Ramos (cell line): ENCODE measurements around the gene MCF2L2.

Source experiments
- in situ Hi-C: fragments of 300-500 bp; cut with MboI; formaldehyde crosslinking; loops from one replicate; pipeline ENCODE4 v1.14.3; 2022; ENCODE audit warnings: low sequenced_read_pairs; ENCODE audit not compliant: unreplicated experiment

MCF2L2 gene

GRCh38 chr3:183411216-183411922 is 17.1 kb downstream of the MCF2L2 start:
- in situ Hi-C loops, result no loop called here

GRCh38 chr3:183410759-183411158 is 17.7 kb downstream of the MCF2L2 start:
- in situ Hi-C loops, result no loop called here

DNA sequence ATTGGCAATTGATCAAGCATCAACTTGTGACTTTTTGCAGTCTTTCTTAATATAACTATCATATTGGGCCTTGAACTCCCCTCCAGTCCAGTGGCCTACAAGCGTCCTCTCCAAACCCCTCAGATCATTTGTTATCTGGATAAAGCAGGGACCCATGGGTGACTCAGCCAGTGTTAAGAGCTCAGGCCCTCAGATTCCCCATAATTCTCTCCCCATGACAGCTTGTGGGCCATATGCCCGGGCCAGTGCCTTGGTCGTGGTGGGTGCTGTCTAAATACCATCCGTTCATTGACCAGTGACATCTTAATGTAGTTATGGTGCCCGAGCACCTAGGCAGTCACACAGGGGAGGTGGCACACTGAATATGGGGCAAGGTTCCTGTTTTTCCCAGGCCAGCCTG is 18.1 kb downstream of the MCF2L2 start:
- in situ Hi-C loops, result no loop called here

- in situ Hi-C loops, result no loop called here
These were observed 19.2 kb downstream of the MCF2L2 start for GRCh38 chr3:183409219-183409618.

GRCh38 chr3:183401678-183402077 is 26.7 kb downstream of the MCF2L2 start:
- in situ Hi-C loops, result no loop called here

- in situ Hi-C loops, result no loop called here
These were observed 28.1 kb downstream of the MCF2L2 start for GRCh38 chr3:183400352-183400751.

GRCh38 chr3:183396662-183397391 is 31.6 kb downstream of the MCF2L2 start:
- in situ Hi-C loops, result no loop called here

DNA sequence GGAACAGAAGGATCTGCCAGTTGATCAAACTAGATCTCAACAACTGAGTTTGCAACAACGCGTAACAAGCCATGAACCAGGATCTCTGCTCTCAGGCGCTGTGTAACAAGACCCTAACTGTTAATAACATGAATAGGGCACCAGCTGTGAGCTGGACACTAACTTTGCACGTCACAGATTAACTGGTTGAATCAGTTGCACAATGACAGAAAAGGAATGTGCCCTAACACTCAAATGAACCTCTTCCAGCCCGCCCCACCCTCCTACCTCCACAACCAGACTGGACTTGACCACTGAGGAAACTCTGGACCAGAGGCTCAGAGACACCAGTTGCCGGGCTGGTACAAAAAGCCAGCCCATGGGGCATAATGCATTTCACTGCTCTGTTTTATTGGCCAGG is 34.3 kb downstream of the MCF2L2 start:
- in situ Hi-C loops, result no loop called here

DNA sequence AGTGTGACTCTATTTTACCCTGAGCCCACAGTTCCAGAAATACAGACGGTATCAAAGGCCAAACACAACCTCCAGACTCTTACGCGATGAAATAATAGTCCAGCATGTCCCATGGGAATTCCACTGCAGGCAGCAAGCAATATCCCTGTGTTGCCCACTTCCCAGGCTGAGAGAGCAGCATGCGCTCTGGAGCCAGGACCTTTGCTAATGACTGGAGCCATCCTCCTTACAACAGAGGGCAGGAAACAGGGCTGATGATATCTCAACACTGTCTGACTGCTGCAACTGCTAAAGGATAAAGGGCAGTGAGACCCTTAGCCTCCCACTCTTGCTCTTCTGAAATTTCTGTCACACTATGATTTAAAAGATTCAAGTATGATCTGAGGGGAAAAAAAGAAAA is 34.8 kb downstream of the MCF2L2 start:
- in situ Hi-C loops, result no loop called here

DNA sequence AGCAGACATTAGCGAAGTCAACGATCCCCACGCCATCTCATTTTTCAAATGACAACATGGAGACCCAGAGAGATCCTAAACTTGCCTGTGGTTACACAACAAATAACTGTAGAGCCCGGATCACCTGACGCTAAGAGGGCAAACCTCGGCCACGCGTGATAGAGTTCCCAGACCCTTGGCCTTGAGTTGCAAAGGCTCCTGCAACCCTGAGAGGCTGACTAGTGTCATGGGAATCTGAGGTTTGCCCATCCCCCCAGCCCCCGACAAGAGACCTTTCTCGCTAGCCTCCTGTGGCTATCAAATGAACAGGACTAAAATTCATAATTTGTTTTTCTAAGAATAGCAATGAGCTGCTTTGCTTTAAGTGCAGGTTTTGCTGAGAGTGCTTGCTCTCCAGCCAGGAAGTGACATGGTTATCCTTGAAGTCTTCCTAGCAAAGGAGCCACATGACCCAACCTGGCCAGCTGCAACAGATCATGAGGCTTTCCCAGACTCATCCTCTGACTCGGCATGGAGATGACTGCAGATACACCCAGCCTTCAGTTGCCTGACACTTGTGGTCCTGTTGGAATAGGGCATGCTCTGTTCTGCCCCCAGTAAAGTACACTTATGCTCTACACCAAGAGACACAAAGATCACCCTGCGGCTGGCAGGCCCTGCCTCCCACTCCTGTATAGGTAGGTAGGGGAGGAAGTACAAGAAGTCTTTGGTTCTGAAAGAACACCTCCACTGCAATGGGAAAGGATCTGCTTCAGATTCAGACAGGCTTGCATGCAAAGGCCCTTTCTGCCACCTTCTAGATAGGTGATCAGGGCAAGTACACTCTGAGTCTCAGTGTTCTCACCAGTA is 36.0 kb downstream of the MCF2L2 start:
- in situ Hi-C loops, result no loop called here

- in situ Hi-C loops, result no loop called here
These were observed 37.0 kb downstream of the MCF2L2 start for GRCh38 chr3:183391460-183391859.

- in situ Hi-C loops, result no loop called here
These were observed 37.6 kb downstream of the MCF2L2 start for GRCh38 chr3:183390844-183391243.

GRCh38 chr3:183388213-183388895 is 40.1 kb downstream of the MCF2L2 start:
- in situ Hi-C loops, result loop anchor here (10.0 kb wide), 3 partner anchors 204 to 684 kb away; no protein-coding TSS in a partner anchor

DNA sequence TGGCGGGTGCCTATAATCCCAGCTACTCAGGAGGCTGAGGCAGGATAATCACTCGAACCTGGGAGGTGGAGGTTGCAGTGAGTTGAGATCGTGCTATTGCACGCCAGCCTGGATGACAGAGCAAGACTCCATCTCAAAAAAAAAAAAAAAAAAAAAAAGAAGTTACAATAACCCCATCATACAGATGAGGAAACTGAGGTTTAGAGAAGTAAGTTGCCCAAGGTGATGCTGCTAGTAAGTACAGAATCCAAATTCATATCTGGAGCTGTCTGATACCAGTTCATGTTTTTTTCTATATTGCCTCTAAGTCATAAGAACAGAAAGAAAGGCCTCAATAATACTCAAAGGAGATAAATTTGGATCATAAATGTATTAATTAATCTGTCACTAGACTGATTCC is 40.6 kb downstream of the MCF2L2 start:
- in situ Hi-C loops, result loop anchor here (10.0 kb wide), 3 partner anchors 203 to 683 kb away; no protein-coding TSS in a partner anchor

- in situ Hi-C loops, result loop anchor here (10.0 kb wide), 3 partner anchors 202 to 682 kb away; no protein-coding TSS in a partner anchor
These were observed 41.8 kb downstream of the MCF2L2 start for GRCh38 chr3:183386651-183387050.

- in situ Hi-C loops, result loop anchor here (10.0 kb wide), 3 partner anchors 201 to 681 kb away; no protein-coding TSS in a partner anchor
These were observed 42.5 kb downstream of the MCF2L2 start for GRCh38 chr3:183385698-183386613.

- in situ Hi-C loops, result loop anchor here (5.0 to 10.0 kb wide), 4 partner anchors 197 to 677 kb away; no protein-coding TSS in a partner anchor
These were observed 46.7 kb downstream of the MCF2L2 start for GRCh38 chr3:183381673-183382072.

GRCh38 chr3:183381179-183381578 is 47.2 kb downstream of the MCF2L2 start:
- in situ Hi-C loops, result loop anchor here (5.0 to 10.0 kb wide), 4 partner anchors 196 to 676 kb away; no protein-coding TSS in a partner anchor

- in situ Hi-C loops, result no loop called here
These were observed 49.5 kb downstream of the MCF2L2 start for GRCh38 chr3:183378951-183379350.
